ENCODE results near the gene FGF9.

Gene FGF9

DNA sequence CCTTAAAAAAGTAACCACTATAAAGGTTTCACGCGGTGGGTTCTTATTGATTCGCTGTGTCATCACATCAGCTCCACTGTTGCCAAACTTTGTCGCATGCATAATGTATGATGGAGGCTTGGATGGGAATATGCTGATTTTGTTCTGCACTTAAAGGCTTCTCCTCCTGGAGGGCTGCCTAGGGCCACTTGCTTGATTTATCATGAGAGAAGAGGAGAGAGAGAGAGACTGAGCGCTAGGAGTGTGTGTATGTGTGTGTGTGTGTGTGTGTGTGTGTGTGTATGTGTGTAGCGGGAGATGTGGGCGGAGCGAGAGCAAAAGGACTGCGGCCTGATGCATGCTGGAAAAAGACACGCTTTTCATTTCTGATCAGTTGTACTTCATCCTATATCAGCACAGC lies 30.6 kb downstream of the FGF9 start:
- TF ChIP-seq, protein P1, sequence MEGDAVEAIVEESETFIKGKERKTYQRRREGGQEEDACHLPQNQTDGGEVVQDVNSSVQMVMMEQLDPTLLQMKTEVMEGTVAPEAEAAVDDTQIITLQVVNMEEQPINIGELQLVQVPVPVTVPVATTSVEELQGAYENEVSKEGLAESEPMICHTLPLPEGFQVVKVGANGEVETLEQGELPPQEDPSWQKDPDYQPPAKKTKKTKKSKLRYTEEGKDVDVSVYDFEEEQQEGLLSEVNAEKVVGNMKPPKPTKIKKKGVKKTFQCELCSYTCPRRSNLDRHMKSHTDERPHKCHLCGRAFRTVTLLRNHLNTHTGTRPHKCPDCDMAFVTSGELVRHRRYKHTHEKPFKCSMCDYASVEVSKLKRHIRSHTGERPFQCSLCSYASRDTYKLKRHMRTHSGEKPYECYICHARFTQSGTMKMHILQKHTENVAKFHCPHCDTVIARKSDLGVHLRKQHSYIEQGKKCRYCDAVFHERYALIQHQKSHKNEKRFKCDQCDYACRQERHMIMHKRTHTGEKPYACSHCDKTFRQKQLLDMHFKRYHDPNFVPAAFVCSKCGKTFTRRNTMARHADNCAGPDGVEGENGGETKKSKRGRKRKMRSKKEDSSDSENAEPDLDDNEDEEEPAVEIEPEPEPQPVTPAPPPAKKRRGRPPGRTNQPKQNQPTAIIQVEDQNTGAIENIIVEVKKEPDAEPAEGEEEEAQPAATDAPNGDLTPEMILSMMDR (IDR thresholded peaks at IDR 0.05; ENCODE audit: borderline replicate concordance, control extremely low read depth, extremely low read depth, insufficient read depth, missing control alignments): no peak
- no peak for DNase-seq (ENCODE audit: low spot score)
- in situ Hi-C loops (cut with MboI; ENCODE audit: low sequenced_read_pairs, unreplicated experiment): no loop called here

DNA sequence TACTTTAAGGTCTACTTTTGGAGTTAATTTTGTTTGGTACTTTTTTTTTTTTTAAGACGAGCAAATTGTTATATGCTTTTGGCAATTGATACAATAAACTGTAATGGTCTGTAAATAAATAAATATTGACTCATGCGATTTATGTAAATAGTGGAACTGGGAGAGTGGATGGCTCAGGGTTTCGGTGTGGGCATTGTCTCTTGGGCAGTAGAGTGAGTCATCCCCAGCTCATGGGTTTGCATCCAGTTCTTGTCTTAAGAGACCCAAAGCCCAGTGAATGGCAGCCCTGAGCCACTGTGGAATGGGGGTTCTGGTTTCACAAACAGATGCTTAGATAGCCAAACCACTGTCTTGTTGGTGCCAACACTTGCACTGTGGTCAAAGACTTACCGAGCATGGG lies 33.0 kb downstream of the FGF9 start:
- no peak for DNase-seq (ENCODE audit: low spot score)
- in situ Hi-C loops (cut with MboI; ENCODE audit: low sequenced_read_pairs, unreplicated experiment): no loop called here
- TF ChIP-seq, protein P1 (IDR thresholded peaks at IDR 0.05; ENCODE audit: borderline replicate concordance, control extremely low read depth, extremely low read depth, insufficient read depth, missing control alignments): no peak

DNA sequence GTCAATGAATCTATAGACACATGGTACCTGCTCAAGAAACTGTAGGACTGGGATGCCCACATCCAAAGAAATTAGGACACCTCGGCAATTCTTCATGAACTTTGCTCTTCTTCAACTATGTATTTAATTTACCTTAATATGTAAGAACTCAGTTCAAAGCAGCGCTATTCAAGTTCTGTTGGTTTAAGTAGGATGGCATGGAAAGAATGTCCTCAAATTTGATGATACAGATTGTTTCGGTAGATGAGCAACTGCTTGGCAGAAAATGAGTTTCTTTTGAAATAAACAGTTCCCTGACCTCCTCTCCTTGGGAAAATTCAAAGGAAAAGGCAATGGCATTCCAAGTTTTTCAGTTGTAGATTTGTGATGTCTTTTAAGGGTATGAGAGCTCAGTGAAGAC lies 36.7 kb downstream of the FGF9 start:
- DNase-seq (ENCODE audit: low spot score): no peak
- TF ChIP-seq, protein P1 (IDR thresholded peaks at IDR 0.05; ENCODE audit: borderline replicate concordance, control extremely low read depth, extremely low read depth, insufficient read depth, missing control alignments): no peak
- in situ Hi-C loops (cut with MboI; ENCODE audit: low sequenced_read_pairs, unreplicated experiment): no loop called here

DNA sequence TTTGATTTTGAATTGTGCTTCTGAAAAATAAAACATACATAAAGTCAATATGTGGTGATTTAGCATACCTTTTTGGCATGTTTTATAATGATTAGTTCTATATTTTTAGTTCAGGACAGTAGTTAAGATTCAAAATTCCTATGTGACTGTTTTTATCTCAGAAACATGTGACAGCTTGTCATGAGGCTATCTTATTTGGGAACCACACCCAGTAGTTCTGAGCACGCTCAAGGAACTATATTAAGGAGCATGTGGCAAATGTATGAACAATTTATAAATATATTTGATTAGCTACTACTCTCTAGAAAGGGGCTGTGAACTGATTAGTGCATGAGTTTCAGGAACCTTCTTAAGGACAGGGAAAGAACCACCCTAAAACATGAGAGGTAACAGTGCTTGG lies 38.8 kb downstream of the FGF9 start:
- no peak for DNase-seq (ENCODE audit: low spot score)
- TF ChIP-seq, protein P1 (IDR thresholded peaks at IDR 0.05; ENCODE audit: borderline replicate concordance, control extremely low read depth, extremely low read depth, insufficient read depth, missing control alignments): no peak
- in situ Hi-C loops (cut with MboI; ENCODE audit: low sequenced_read_pairs, unreplicated experiment): no loop called here

DNA sequence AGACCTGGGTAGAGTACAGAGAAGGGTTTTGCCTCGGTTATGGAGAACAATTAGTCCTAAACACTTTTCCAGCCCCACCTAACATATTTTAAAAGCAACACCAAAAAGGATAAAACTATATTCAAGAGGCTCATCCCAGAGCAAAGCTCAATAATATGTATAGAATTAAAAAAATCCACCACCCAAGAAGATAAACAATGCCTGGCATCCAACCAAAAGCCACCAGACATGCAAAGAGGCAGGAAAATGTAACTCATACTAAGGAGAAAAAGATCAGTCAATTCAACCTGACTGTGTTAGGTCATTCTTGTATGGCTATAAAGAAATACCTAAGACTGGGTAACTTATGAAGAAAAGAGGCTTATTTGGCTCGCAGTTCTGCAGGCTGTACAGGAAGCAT lies 39.3 kb downstream of the FGF9 start:
- TF ChIP-seq, protein P1 (IDR thresholded peaks at IDR 0.05; ENCODE audit: borderline replicate concordance, control extremely low read depth, extremely low read depth, insufficient read depth, missing control alignments): no peak
- DNase-seq (ENCODE audit: low spot score): no peak
- in situ Hi-C loops (cut with MboI; ENCODE audit: low sequenced_read_pairs, unreplicated experiment): no loop called here

DNA sequence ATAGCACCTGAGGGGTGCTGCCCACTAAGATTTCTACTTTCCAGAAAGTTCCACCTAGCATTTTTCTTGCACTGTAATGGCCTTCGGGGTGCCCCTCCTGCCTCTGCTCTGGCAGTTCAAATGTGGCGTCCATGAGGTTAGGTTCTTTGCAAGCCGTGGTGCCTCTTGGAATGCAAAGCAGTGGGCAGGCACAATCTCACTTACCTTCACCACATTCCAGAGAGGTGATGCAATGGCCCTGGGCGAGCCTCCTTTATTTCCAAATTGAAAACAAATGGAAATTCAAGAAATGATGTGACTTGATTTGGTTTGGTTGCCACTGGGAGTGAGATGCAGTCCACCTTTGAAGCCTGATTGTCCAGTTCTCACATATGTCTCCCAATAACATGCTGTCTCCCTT lies 46.9 kb downstream of the FGF9 start:
- TF ChIP-seq, protein P1 (IDR thresholded peaks at IDR 0.05; ENCODE audit: borderline replicate concordance, control extremely low read depth, extremely low read depth, insufficient read depth, missing control alignments): no peak
- no peak for DNase-seq (ENCODE audit: low spot score)
- in situ Hi-C loops (cut with MboI; ENCODE audit: low sequenced_read_pairs, unreplicated experiment): no loop called here

DNA sequence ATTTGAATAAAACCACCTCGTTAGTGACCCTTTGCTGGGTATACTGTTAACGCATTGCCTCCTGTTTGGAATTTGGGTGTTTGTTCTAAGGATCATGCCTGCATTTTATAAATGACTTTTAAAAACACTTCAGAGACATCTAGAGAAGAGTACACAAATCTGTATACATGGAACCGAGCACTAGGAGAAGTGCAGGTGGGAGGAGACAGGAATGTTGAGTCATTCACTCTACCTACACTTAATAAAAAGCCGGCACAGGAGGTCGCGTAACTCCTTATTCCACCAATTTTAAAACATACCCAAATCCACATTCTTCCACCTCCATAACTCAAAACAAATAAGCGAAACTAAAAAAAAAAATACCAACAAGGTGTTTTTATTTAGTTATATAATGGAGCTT lies 48.6 kb downstream of the FGF9 start:
- in situ Hi-C loops (cut with MboI; ENCODE audit: low sequenced_read_pairs, unreplicated experiment): no loop called here
- no peak for DNase-seq (ENCODE audit: low spot score)
- TF ChIP-seq, protein P1 (IDR thresholded peaks at IDR 0.05; ENCODE audit: borderline replicate concordance, control extremely low read depth, extremely low read depth, insufficient read depth, missing control alignments): no peak
